Measurements from ENCODE around the gene ATP6V0B. TPM values are rescaled to one million over a fixed set of nuclear protein-coding genes. Genes with fewer than 3 reads are reported as not detected.

Gene ATP6V0B
- total and polyA plus RNA-seq, 2 of the 8 experiments (the other 6 are each of a cell fraction or from before 2014, with no cell fraction given) = 105 to 308 TPM

DNA sequence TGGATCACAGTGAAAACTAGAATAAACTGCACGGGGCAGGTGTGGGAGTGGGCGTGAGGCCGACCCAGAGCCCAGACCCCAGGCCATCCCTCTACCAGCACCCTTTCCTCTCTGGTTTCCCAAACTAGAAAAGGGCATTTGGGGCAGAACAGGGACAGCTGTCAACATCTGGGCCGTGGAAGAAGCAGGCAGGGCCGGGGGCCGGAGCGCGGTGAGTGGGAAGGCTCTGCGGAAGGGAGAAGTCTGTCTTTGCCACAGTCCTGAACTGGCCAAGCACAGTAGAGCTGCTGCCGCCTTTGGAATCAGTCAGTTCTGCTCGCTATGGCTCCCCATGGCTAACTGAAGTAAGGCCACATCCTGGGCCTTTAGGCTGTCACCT is 23.2 kb downstream of the ATP6V0B start:
- Histone ChIP-seq H3K27ac (ENCODE audit: low read depth, low read length) (no peak overlapping the region), H3K4me3 (ENCODE audit: extremely low read depth in 1 of 4, insufficient read depth in 2 of 4, low read depth in 3 of 4, low read length in 4 of 4) (no peak overlapping the region), H3K23ac (ENCODE audit: insufficient read length) (no peak overlapping the region), H3K4me1 (replicated peaks in 1 of 4; ENCODE audit: control insufficient read depth in 3 of 4, insufficient read depth in 4 of 4, low read length in 3 of 4) (no peaks in the 10 kb centered on the region; a peak in 1 of 7 replicates), H3K9ac (replicated peaks in 1 of 4; ENCODE audit: extremely low read depth in 1 of 4, low read depth in 3 of 4, low read length in 3 of 4) (no peak overlapping the region), H4K20me1 (replicated peaks in 1 of 2; ENCODE audit: control insufficient read depth in 1 of 2, insufficient read depth in 2 of 2, low read length in 2 of 2) (peaks cover 2 to 4% of the 10 kb centered on the region in 2 experiments), H2BK120ac (replicated peaks; ENCODE audit: low read depth, low read length) (no peak overlapping the region), H4K8ac (ENCODE audit: extremely low read depth, insufficient read depth, low read length) (no peak overlapping the region), H2AK5ac (ENCODE audit: low read depth, low read length) (no peak overlapping the region), H3K23me2 (ENCODE audit: low read depth, low read length) (no peaks in the 10 kb centered on the region), H2BK20ac (ENCODE audit: low read length) (no peak overlapping the region), H2BK15ac (ENCODE audit: low read length) (no peak overlapping the region), H3K79me2 (ENCODE audit: control insufficient read depth in 1 of 2, insufficient read depth in 2 of 2, low read length in 2 of 2) (no peaks in the 10 kb centered on the region), H3K56ac (replicated peaks; ENCODE audit: insufficient read length, low read depth, low read length) (no peak overlapping the region), H4K91ac (replicated peaks; ENCODE audit: insufficient read length, low read length) (no peak overlapping the region), H3K79me1 (ENCODE audit: low read depth, low read length) (no peaks in the 10 kb centered on the region), H3K18ac (ENCODE audit: extremely low read depth, low read length) (no peak overlapping the region), H2BK12ac (ENCODE audit: low read depth, low read length) (no peak overlapping the region), H3K14ac (ENCODE audit: insufficient read length) (no peak overlapping the region), H3K4ac (replicated peaks; ENCODE audit: insufficient read length, low read depth, low read length) (no peak overlapping the region), H2BK5ac (ENCODE audit: low read depth, low read length) (no peak overlapping the region), H4K5ac (ENCODE audit: insufficient read length, low read depth, low read length) (no peak overlapping the region), H2AFZ (ENCODE audit: low read length) (no peak overlapping the region), H3K4me2 (ENCODE audit: insufficient read depth in 1 of 2, low read depth in 2 of 2, low read length in 2 of 2) (no peak overlapping the region), H3K36me3 (ENCODE audit: control insufficient read depth in 2 of 4, insufficient read depth in 4 of 4, low read length in 3 of 4) (peaks cover 0 to 11% (median 8%) of the 10 kb centered on the region in 4 experiments; a peak in 5 of 8 replicates), H3K9me3 (ENCODE audit: insufficient read depth in 2 of 2, low read depth in 1 of 2, low read length in 1 of 2) (no peaks in the 10 kb centered on the region), H3K27me3 (replicated peaks in 1 of 4; ENCODE audit: control insufficient read depth in 3 of 4, extremely low read depth in 1 of 4, insufficient read depth in 3 of 4, low read length in 3 of 4) (no peaks in the 10 kb centered on the region)
- DNase-seq (ENCODE audit: low read depth in 1 of 2, low spot score in 2 of 2) (no peak), FAIRE-seq (no peak)
- ChIA-PET CTCF (ENCODE audit: partially characterized antibody) (interaction anchor here (0.9 to 21.8 kb wide), 5 partner anchors 8 to 49 kb away, joined by 3 to 478 read pairs (median 5); no protein-coding TSS in a partner anchor), POLR2A (ENCODE audit: partially characterized antibody) (interaction anchor here (1.0 to 27.1 kb wide), 4 partner anchors 18 to 51 kb away, joined by 3 to 544 read pairs (median 4); partner anchors contain the start of gene SLC6A9)
- 91% methylated on average over 11 of the region's 11 CpGs; no CpG with 5 or more reads in 1 of the 2 experiments for WGBS, 2 experiments (ENCODE audit: extremely low coverage in 1 of 2, insufficient coverage in 1 of 2, insufficient read length in 1 of 2, insufficient replicate concordance in 2 of 2, low coverage in 1 of 2, low lambda C conversion rate in 2 of 2, missing lambda C conversion rate in 1 of 2)
- TF ChIP-seq SUZ12 (IDR thresholded peaks at IDR 0.05; ENCODE audit: low read length) (no peak), POU5F1 (IDR thresholded peaks at IDR 0.05; ENCODE audit: low read depth, low read length) (no peak)
